Prostate gland (tissue), 2 donors: Measurements from ENCODE around the gene TRAF5. TPM values are rescaled to one million over a fixed set of nuclear protein-coding genes. Genes with fewer than 3 reads are reported as not detected.

ENCODE experiments used
- DNase-seq: peaks from one replicate; pipeline ENCODE4 v3.0.0-alpha.2; 2019; ENCODE audit warnings: low spot score
- H3K27ac ChIP-seq, 2 donors: fragments of 200-600 bp; sonication (generic); 2 replicates each; pipeline ENCODE4 v1.5.1; 2017 to 2019
- H3K27me3 ChIP-seq: fragments of 200-600 bp; sonication (generic); replicated peaks from 2 replicates; pipeline ENCODE4 v1.5.1; 2019; ENCODE audit not compliant: insufficient read depth
- H3K36me3 ChIP-seq, 2 donors: fragments of 200-600 bp; sonication (generic); 1 replicate in 1 of 2; 2 replicates in 1 of 2; pipeline versions ENCODE4 v1.5.1 to v1.8.1; 2017 to 2019
- H3K4me1 ChIP-seq: fragments of 200-600 bp; sonication (generic); replicated peaks from 2 replicates; pipeline ENCODE4 v1.5.1; 2019
- H3K4me3 ChIP-seq, 2 donors: fragments of 200-600 bp; sonication (generic); 2 replicates each; pipeline ENCODE4 v1.5.1; 2017 to 2019
- H3K9me3 ChIP-seq: fragments of 200-600 bp; sonication (generic); 2 replicates; pipeline ENCODE4 v1.5.1; 2017
- POLR2A ChIP-seq: fragments of 450-650 bp; IDR thresholded peaks from one replicate; pipeline ENCODE4 v1.6.1; 2016; ENCODE audit warnings: antibody characterized with exemption, mild to moderate bottlenecking
- POLR2AphosphoS5 ChIP-seq: sonication (generic); formaldehyde crosslinking; IDR thresholded peaks from one replicate; pipeline ENCODE4 v1.6.1; 2017; ENCODE audit warnings: antibody characterized with exemption
- WGBS: methylation state at CpG from one replicate; pipeline ENCODE4 v1.1.5; 2018; 5-methylcytosine and 5-hydroxymethylcytosine counted together
- intact Hi-C: fragments of 100-400 bp; cut with DNase I; formaldehyde crosslinking; loops from one replicate; pipeline ENCODE4 v1.14.2; 2022
- total RNA-seq, 2 donors: library from RNA; depleted of rRNA; stranded (reverse); fragments of >200 nt; gene quantifications; one replicate each; pipeline ENCODE4 v1.1.0, GENCODE V29; 2016
- TF ChIP-seq, protein P1 (sequence below), 4 experiments: fragments of 200-600 bp in 2 of 4; fragments of 450-650 bp in 2 of 4; sonication (generic) in 2 of 4; IDR thresholded peaks; 1 replicate in 3 of 4; 2 replicates in 1 of 4; pipeline ENCODE4 v1.5.1; 2016 to 2019; ENCODE audit warnings: antibody characterized with exemption in 4 of 4, mild to moderate bottlenecking in 2 of 4, moderate library complexity in 2 of 4

Gene TRAF5, protein sequence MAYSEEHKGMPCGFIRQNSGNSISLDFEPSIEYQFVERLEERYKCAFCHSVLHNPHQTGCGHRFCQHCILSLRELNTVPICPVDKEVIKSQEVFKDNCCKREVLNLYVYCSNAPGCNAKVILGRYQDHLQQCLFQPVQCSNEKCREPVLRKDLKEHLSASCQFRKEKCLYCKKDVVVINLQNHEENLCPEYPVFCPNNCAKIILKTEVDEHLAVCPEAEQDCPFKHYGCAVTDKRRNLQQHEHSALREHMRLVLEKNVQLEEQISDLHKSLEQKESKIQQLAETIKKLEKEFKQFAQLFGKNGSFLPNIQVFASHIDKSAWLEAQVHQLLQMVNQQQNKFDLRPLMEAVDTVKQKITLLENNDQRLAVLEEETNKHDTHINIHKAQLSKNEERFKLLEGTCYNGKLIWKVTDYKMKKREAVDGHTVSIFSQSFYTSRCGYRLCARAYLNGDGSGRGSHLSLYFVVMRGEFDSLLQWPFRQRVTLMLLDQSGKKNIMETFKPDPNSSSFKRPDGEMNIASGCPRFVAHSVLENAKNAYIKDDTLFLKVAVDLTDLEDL
- total RNA-seq, result 10 to 100 TPM in 1 of 2 donors, 1 to 10 TPM in 1; 8.0 to 12.6 TPM

DNA sequence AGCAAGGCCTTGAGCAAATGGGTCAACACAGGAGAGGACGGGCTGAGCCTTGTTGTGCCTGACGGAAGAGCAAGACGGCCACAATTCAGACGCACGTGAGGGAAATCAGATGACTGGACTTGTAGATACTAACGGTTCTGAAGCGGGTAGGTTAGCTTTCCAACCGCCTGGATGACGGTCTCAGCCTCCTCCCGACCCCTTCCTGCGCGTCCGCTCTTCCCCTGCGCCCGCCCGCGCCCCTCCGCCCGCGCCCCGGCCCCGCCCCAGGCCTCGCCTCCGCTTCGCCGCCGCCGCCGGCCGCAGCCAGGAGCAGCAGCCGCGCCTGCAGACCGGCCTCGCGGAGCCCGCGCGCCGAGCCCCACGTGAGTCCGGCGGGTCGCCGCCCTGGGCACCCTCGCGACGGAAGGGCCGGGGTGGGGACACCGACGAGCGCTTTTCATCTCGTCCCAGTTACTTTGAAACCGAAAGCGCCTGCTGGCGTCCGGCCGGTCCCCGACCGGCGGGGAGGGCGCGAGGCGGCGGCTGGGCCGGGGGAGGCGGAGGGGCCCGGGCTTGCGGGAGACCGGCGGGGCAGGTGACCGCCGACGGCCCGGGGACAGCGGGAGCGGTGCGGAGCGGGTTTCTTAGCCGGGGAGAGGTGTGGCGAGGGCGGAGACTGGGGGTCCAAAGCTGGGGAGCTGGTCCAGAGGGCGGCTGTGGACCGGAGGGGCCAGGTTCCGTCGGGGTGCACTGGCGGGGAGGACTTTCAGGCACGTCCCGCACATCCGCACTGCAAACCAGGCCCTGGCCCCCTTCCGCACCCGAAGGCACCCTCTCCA is at the start of gene TRAF5:
TSS of gene TRAF5 (plus strand) at position 306 of the 818 bp plus-strand sequence. CDS start 26,407 bp downstream, outside the sequence.
- Histone ChIP-seq H3K27me3 (no peaks in the 10 kb centered on the region), H3K27ac (peak within 1 kb of the TSS; percentile 77 to 83), H3K9me3 (no peaks in the 10 kb centered on the region), H3K4me3 (peak within 1 kb of the TSS; percentile 69 to 71), H3K4me1 (no peaks in the 10 kb centered on the region), H3K36me3 (no peaks in the 10 kb centered on the region)
- peak; percentile 36 for DNase-seq
- intact Hi-C loops, result loop anchor here (5.0 to 10.0 kb wide), 3 partner anchors 56 to 328 kb away; no protein-coding TSS in a partner anchor
- under 1% methylated on average over 88 of the region's 91 CpGs for WGBS
- TF ChIP-seq POLR2AphosphoS5 (peak; percentile 13), POLR2A (no peak)
- TF ChIP-seq, protein P1, sequence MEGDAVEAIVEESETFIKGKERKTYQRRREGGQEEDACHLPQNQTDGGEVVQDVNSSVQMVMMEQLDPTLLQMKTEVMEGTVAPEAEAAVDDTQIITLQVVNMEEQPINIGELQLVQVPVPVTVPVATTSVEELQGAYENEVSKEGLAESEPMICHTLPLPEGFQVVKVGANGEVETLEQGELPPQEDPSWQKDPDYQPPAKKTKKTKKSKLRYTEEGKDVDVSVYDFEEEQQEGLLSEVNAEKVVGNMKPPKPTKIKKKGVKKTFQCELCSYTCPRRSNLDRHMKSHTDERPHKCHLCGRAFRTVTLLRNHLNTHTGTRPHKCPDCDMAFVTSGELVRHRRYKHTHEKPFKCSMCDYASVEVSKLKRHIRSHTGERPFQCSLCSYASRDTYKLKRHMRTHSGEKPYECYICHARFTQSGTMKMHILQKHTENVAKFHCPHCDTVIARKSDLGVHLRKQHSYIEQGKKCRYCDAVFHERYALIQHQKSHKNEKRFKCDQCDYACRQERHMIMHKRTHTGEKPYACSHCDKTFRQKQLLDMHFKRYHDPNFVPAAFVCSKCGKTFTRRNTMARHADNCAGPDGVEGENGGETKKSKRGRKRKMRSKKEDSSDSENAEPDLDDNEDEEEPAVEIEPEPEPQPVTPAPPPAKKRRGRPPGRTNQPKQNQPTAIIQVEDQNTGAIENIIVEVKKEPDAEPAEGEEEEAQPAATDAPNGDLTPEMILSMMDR (IDR thresholded peaks at IDR 0.05), result no peak

DNA sequence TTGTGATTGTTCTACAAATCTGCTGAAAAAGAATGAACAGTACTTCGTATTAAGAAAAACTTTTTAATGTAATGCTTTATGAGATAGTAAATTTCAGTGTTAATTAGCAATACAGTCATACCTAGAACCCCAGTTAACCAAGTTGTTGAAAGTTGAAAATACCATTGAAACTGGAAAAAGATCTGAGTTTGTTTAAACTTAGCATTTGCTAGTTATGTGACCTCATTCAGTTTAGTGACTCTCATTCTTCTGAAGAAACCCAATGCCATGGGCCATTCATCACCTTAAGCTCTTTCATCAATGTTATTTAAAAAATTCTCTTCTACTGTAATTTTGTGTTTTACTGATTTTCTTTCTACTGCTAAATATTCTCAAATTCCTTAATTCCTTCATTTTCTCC is 47.3 kb upstream of the TRAF5 start:
- no peak for DNase-seq
- intact Hi-C loops, result no loop called here
- no peak overlapping the region for H3K4me3 ChIP-seq
- no peaks in the 10 kb centered on the region for H3K36me3 ChIP-seq
- no peaks in the 10 kb centered on the region for H3K27me3 ChIP-seq
- no peaks in the 10 kb centered on the region for H3K4me1 ChIP-seq
- no peaks in the 10 kb centered on the region for H3K9me3 ChIP-seq
- WGBS, result 45% methylated on average over 1 of the region's 1 CpG
- no peak overlapping the region for H3K27ac ChIP-seq
- TF ChIP-seq, protein P1 (IDR thresholded peaks at IDR 0.05), result no peak
- TF ChIP-seq POLR2AphosphoS5 (no peak), POLR2A (no peak)

DNA sequence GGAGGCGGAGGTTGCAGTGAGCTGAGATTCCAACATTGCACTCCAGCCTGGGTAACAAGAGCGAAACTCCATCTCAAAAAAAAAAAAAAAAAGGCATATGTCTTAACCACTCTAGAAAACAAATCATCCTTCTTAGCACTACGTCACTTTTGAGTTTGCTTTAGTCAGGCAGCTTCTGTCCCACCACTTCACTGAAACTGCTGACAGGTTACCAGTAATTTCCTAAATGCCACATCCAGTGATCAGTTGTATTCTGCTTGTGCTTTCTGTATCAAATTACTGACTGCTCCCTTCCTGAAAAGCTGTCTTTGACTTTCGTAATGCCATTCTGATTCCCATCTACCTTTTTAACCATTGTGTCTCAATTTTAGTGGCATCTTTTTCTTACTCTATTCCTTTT is 45.7 kb upstream of the TRAF5 start:
- Histone ChIP-seq H3K9me3 (no peaks in the 10 kb centered on the region), H3K4me1 (no peaks in the 10 kb centered on the region), H3K27ac (no peak overlapping the region), H3K27me3 (no peaks in the 10 kb centered on the region), H3K36me3 (no peaks in the 10 kb centered on the region), H3K4me3 (no peak overlapping the region)
- intact Hi-C loops, result no loop called here
- WGBS, result 85% methylated on average over 4 of the region's 4 CpGs
- DNase-seq, result no peak
- TF ChIP-seq POLR2A (no peak), POLR2AphosphoS5 (no peak)
- TF ChIP-seq, protein P1 (IDR thresholded peaks at IDR 0.05), result no peak

DNA sequence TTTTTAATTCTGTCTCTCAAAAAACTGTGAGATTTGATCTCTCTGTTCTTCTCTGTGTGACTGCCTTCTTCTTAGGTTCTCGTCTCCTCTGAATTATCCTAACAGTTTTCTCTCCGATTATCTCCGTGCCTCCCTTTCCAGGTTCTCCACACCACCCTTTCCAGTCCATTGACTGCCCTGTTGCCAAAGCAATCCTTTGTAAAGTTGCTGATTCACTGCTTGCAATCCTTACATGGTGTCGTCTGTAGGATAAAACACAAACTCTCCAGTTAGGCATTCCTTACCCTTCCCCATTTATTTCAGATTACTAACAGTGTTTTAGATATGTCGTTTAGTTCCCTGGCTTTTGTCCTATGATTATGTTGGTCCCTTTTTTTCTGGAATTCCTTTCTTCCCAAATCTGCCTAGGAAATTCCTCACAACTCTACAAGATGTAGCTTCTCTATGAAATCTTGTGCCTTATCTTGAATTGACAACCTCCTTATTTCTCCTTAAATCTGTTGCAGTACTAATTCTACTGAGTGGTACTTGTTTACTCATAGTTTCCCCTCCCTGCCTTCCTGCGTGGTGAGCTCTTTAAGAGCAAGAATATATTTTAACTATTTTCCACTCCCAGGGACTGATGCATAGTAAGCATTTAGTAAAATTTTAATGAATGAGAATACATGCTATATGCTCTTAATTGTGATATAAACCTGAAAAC is 45.2 kb upstream of the TRAF5 start:
- WGBS, result 73% methylated on average over 6 of the region's 6 CpGs
- no peaks in the 10 kb centered on the region for H3K9me3 ChIP-seq
- H3K27me3 ChIP-seq, result no peaks in the 10 kb centered on the region
- no peaks in the 10 kb centered on the region for H3K4me1 ChIP-seq
- DNase-seq, result no peak
- no peak overlapping the region for H3K27ac ChIP-seq
- TF ChIP-seq POLR2A, result no peak
- no peak for TF ChIP-seq POLR2AphosphoS5
- TF ChIP-seq, protein P1 (IDR thresholded peaks at IDR 0.05), result no peak
- intact Hi-C loops, result no loop called here
- no peak overlapping the region for H3K4me3 ChIP-seq
- H3K36me3 ChIP-seq, result no peaks in the 10 kb centered on the region
